Neutrophil (primary cell): ENCODE measurements around the gene RPS6KA2.

Source experiments
- H3K27ac ChIP-seq: fragments of 200-600 bp; sonication (generic); 2 replicates; pipeline ENCODE4 v1.5.1; 2016; ENCODE audit warnings: mild to moderate bottlenecking, moderate library complexity
- H3K27me3 ChIP-seq: fragments of 200-600 bp; sonication (generic); 2 replicates; pipeline ENCODE4 v1.6.0; 2016; ENCODE audit warnings: mild to moderate bottlenecking
- H3K36me3 ChIP-seq: fragments of 200-600 bp; sonication (generic); 2 replicates; pipeline ENCODE4 v1.5.1; 2017
- H3K4me1 ChIP-seq, 2 experiments: fragments of 200-600 bp in 1 of 2; sonication (generic) in 1 of 2; 1 replicate in 1 of 2; 2 replicates in 1 of 2; pipeline versions ENCODE4 v1.5.1 to v1.6.1; 2013 to 2016; ENCODE audit warnings: low read depth in 1 of 2, low read length in 1 of 2, mild to moderate bottlenecking in 1 of 2, moderate library complexity in 1 of 2; ENCODE audit not compliant: control insufficient read depth in 1 of 2, insufficient read depth in 1 of 2
- H3K4me3 ChIP-seq, 2 experiments: fragments of 200-600 bp in 1 of 2; sonication (generic) in 1 of 2; 1 replicate in 1 of 2; 2 replicates in 1 of 2; pipeline ENCODE4 v1.5.1; 2013 to 2016; ENCODE audit warnings: low read depth in 1 of 2, low read length in 1 of 2, mild to moderate bottlenecking in 1 of 2, moderate library complexity in 1 of 2
- H3K9me3 ChIP-seq: fragments of 200-600 bp; sonication (generic); 2 replicates; pipeline ENCODE4 v1.5.1; 2016
- CTCF ChIP-seq: fragments of 200-600 bp; sonication (generic); IDR thresholded peaks from 2 replicates; pipeline ENCODE4 v1.5.1; 2016; ENCODE audit warnings: antibody characterized with exemption

Gene RPS6KA2

DNA sequence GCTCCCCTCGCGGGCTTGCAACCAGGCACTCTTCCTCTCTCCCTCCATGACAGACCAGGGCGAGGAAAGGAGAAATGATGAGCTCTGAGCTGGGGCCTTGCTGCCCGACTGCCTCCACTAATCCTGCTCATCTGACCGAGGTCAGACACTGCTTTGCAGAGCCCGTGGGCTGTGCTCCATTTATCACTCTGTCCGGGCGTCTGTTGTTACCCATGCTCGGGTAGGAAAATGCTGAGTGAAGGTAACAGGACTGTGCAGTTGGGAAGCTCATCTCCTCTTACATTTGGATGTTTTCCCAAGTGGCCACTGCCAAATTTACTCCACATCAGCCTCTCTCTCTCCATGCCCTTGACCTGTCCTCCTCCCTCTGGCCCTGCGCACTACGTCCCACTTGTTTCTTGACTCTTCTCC lies 14.6 kb downstream of the RPS6KA2 start:
- Histone ChIP-seq H3K9me3 (no peaks in the 10 kb centered on the region), H3K4me3 (no peak overlapping the region), H3K4me1 (no peaks in the 10 kb centered on the region), H3K27ac (no peak overlapping the region), H3K36me3 (peaks cover 18% of the 10 kb centered on the region), H3K27me3 (no peaks in the 10 kb centered on the region)
- no peak for TF ChIP-seq CTCF

GRCh38 chr6:166611631-166612030 lies 15.4 kb downstream of the RPS6KA2 start:
- TF ChIP-seq CTCF: no peak
- Histone ChIP-seq H3K4me1 (no peaks in the 10 kb centered on the region), H3K36me3 (peaks cover 18% of the 10 kb centered on the region), H3K27me3 (no peaks in the 10 kb centered on the region), H3K27ac (no peak overlapping the region), H3K4me3 (no peak overlapping the region), H3K9me3 (no peaks in the 10 kb centered on the region)

- Histone ChIP-seq H3K27ac (no peak overlapping the region), H3K36me3 (peaks cover 18% of the 10 kb centered on the region), H3K4me3 (no peak overlapping the region), H3K27me3 (no peaks in the 10 kb centered on the region), H3K9me3 (no peaks in the 10 kb centered on the region), H3K4me1 (no peaks in the 10 kb centered on the region)
- TF ChIP-seq CTCF: no peak
Observed at GRCh38 chr6:166610069-166610468, 17.0 kb downstream of the RPS6KA2 start.

DNA sequence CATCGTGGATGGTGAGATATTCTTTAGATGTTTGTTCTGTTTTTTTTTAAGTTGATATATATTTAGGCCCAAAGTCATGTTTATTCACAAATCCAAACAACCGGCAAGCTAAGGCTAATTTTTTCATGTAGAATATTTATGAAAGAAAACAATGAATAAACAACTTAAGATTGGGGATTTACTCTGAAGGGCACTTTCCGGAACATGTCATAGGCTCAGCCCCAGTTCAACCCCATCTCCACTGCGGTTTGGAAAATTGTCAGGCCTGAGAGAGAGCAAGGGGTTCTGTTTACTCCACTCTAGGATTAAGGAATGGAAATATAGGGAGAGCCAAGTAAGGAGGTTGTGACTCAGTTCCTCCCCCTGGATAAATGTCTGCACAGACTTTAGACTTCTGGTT lies 18.3 kb downstream of the RPS6KA2 start:
- Histone ChIP-seq H3K4me3 (no peak overlapping the region), H3K9me3 (no peaks in the 10 kb centered on the region), H3K4me1 (no peaks in the 10 kb centered on the region), H3K27ac (no peak overlapping the region), H3K27me3 (no peaks in the 10 kb centered on the region), H3K36me3 (peaks cover 15% of the 10 kb centered on the region)
- TF ChIP-seq CTCF: no peak

DNA sequence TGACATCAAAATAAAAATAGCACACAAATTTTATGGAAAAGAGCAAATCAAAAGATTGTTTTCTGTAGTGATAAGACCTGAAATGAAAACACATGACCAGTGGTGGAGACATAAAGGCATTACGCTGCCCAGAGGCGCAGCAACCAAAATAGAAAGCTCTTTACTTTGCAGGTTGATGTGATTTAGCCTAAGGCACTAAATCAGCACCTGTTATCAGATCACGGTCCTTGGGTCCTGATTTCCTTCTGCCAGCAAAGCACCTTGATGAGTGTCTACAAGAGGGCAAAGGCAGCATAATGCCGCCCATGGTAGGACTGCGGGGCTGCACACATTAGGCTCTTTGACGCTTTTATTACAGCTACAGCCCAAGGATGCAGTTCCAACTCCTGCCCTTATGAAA lies 21.3 kb downstream of the RPS6KA2 start:
- TF ChIP-seq CTCF: no peak
- H3K27me3 ChIP-seq: no peaks in the 10 kb centered on the region
- no peak overlapping the region for H3K4me3 ChIP-seq
- H3K27ac ChIP-seq: no peak overlapping the region
- H3K36me3 ChIP-seq: peaks cover 4% of the 10 kb centered on the region
- H3K9me3 ChIP-seq: no peaks in the 10 kb centered on the region
- H3K4me1 ChIP-seq: peaks cover 0 to 10% of the 10 kb centered on the region in 2 experiments

GRCh38 chr6:166604911-166605310 lies 22.1 kb downstream of the RPS6KA2 start:
- no peak for TF ChIP-seq CTCF
- no peaks in the 10 kb centered on the region for H3K27me3 ChIP-seq
- H3K4me1 ChIP-seq: peaks cover 0 to 12% of the 10 kb centered on the region in 2 experiments
- H3K4me3 ChIP-seq: no peak overlapping the region
- H3K27ac ChIP-seq: no peak overlapping the region
- no peaks in the 10 kb centered on the region for H3K9me3 ChIP-seq
- H3K36me3 ChIP-seq: peaks cover 2% of the 10 kb centered on the region
